GM12865 (cell line): ENCODE measurements around the gene LIMCH1.

Experiments
- DNase-seq: peaks from one replicate; pipeline ENCODE4 v3.0.0; 2010; ENCODE audit warnings: low read depth
- H3K4me3 ChIP-seq: 2 replicates; pipeline ENCODE4 v1.5.1; 2011; ENCODE audit warnings: mild to moderate bottlenecking, low read depth, low read length, control low read depth
- CTCF ChIP-seq: IDR thresholded peaks from 2 replicates; pipeline ENCODE4 v1.5.1; 2011; ENCODE audit warnings: low read length, control low read depth, low read depth, inconsistent platforms; ENCODE audit not compliant: insufficient read depth; ENCODE audit errors: missing control alignments

The LIMCH1 gene

GRCh38 chr4:41586675-41587225 lies 48.8 kb downstream of the LIMCH1 start:
- DNase-seq, result no peak
- no peak for TF ChIP-seq CTCF
- H3K4me3 ChIP-seq, result no peak overlapping the region

- TF ChIP-seq CTCF, result no peak
- no peak overlapping the region for H3K4me3 ChIP-seq
- DNase-seq, result no peak
These were observed 49.3 kb downstream of the LIMCH1 start for GRCh38 chr4:41587286-41587685.

- DNase-seq, result no peak
- no peak for TF ChIP-seq CTCF
- no peak overlapping the region for H3K4me3 ChIP-seq
These were observed 52.6 kb downstream of the LIMCH1 start for GRCh38 chr4:41590591-41590990.

- DNase-seq, result no peak
- H3K4me3 ChIP-seq, result no peak overlapping the region
- no peak for TF ChIP-seq CTCF
These were observed 56.5 kb downstream of the LIMCH1 start for GRCh38 chr4:41594432-41594831.

GRCh38 chr4:41597494-41597893 lies 59.5 kb downstream of the LIMCH1 start:
- no peak for DNase-seq
- no peak for TF ChIP-seq CTCF
- no peak overlapping the region for H3K4me3 ChIP-seq

- H3K4me3 ChIP-seq, result no peak overlapping the region
- TF ChIP-seq CTCF, result no peak
- DNase-seq, result no peak
These were observed 60.6 kb downstream of the LIMCH1 start for GRCh38 chr4:41598580-41598979.

GRCh38 chr4:41599192-41599786 lies 61.3 kb downstream of the LIMCH1 start:
- H3K4me3 ChIP-seq, result no peak overlapping the region
- DNase-seq, result no peak
- no peak for TF ChIP-seq CTCF
